Hindlimb muscle (tissue), 1 donor: ENCODE measurements around the gene PRKAA2. TPM values are rescaled to one million over a fixed set of nuclear protein-coding genes. Genes with fewer than 3 reads are reported as not detected.
"Not testable (repeated sequence)": the region's sequence is repeated elsewhere in the genome, so short reads cannot be mapped to it uniquely, and the experiment has no call there.

Source experiments
- DNase-seq: peaks from one replicate; pipeline ENCODE4 v3.0.0-alpha.2; 2013
- polyA plus RNA-seq: library from polyadenylated mRNA; unstranded; fragments of 120-200 nt; gene quantifications from one replicate; pipeline ENCODE4 v1.2.1, GENCODE V29; 2013; ENCODE audit not compliant: insufficient read length

PRKAA2 gene
- 54.4 TPM for polyA plus RNA-seq

DNA sequence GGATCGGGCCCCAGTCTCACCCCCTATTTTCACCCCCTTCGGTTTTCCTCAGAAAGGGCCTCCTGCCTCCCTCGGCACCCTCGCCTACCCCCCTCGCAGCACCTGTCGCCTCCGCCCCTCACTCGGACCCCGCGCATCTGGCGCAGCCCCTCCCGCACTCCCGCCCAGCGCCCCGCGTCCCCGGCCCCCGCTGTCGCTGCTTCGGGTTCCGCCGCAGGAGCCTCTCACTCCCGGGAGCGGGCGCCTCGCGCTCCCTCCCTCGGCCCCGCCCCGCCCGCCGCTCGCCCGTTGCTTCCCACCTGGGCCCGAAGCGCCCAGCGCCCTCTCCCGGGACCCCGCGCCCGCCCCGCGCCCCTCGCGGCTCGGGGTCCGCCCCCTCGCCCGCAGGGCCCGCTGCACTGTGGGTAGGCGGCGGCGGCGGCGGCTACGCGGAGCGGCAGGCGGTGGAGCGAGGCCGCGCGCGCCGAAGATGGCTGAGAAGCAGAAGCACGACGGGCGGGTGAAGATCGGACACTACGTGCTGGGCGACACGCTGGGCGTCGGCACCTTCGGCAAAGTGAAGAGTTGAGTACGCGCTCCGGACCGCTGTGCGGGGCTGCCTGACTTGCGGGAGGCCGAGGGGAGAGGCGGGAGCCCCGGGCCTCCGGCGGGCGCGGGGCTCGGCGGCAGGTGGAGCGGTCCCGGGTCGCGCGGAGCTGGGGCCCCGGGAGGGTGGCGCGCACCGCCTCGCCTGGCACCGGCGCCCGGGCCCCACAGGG lies at the start of gene PRKAA2:
PRKAA2 (plus strand) TSS at position 396 of the 758 bp plus-strand sequence; CDS start at position 470, 74 bp downstream.
- peak; percentile 49 for DNase-seq

DNA sequence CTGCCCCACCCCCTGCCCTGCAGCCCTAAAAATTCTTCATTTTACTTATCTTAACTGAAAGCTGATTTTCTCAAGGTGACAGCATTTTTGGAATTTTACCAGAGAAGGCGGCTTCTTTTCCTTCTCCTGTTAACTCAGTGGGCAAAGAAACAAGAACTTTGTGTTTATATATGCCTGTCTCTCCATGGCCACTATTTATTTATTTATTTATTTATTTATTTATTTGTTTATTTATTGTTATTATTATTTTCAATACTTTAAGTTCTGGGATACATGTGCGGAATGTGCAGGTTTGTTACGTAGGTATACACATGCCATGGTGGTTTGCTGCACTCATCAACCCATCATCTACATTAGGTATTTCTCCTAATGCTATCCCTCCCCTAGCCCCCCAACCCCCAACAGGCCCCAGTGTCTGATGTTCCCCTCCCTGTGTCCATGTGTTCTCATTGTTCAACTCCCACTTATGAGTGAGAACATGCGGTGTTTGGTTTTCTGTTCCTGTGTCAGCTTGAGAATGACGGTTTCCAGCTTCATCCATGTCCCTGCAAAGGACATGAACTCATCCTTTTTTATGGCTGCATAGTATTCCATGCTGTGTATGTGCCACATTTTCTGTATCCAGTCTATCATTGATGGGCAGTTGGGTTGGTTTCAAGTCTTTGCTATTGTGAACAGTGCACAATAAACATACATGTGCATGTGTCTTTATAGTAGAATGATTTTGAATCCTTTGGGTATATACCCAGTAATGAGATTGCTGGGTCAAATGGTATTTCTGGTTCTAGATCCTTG lies 49.5 kb upstream of the PRKAA2 start:
- not testable (repeated sequence) for DNase-seq

DNA sequence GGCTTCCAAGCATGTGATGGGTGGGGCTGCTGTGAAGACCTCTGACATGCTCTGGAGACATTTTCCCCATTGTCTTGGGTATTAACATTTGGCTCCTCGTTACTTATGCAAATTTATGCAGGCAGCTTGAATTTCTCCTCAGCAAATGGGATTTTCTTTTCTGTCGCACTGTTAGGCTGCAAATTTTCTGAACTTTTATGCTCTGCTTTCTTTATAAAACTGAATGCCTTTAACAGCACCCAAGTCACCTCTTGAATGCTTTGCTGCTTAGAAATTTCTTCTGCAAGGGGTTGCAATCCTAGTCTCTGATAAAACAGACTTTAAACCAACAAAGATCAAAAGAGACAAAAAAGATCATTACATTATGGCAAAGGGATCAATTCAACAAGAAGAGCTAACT lies 35.0 kb upstream of the PRKAA2 start:
- not testable (repeated sequence) for DNase-seq

DNA sequence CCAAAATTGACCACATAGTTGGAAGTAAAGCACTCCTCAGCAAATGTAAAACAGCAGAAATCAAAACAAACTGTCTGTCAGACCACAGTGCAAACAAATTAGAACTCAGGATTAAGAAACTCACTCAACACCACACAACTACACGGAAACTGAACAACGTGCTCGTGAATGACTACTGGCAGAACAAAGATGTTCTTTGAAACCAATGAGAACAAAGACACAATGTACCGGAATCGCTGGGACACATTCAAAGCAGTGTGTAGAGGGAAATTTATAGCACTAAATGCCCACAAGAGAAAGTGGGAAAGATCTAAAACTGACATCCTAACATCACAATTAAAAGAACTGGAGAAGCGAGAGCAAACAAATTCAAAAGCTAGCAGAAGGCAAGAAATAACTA lies 34.3 kb upstream of the PRKAA2 start:
- not testable (repeated sequence) for DNase-seq

DNA sequence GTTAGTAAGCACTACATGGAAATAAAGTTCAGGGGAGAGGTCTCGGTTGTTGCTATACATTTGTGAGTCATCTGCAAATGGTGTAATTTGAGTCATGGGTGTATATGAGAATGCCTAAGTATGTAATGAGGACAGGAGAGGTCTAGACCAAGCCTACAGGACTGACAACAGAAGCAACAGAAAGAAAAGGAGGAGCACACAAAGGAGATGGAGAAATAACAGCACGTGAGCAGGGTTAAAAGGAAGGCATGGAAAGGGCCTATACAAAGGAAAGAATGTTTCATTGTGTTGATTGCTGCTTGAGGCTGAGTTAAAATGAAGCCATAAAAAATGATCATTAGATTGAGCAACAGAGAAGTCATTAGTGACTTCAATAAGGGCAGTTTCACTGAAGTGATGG lies 28.0 kb upstream of the PRKAA2 start:
- DNase-seq, result no peak

DNA sequence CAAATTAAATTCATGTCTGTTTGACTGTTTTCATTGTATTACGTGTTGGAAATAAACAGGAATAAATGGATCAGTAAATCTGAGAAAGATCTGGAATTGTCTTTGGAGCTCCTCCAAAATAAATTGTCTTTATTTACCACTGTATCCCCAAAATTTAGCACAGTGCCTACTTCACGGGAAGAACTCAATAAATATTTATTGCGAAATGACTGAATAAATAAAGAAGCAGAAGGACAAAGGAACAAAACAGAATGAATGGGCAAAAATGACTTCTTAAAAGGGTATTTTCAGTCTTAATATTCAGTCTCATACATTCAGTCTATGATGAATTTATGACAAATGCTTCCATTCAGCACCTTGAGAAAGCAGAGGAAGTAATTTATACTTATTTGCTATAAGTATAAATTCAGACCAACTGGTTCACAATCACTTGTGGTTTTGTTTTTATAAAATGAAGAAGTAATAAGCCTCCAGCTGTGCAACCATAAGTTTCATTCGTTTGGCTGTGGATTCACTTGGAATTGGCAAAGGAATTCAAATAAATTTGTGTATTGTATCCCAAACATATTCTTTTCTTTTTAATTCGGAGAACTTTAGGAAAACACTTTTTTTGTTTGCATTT lies 19.2 kb upstream of the PRKAA2 start:
- DNase-seq, result no peak

DNA sequence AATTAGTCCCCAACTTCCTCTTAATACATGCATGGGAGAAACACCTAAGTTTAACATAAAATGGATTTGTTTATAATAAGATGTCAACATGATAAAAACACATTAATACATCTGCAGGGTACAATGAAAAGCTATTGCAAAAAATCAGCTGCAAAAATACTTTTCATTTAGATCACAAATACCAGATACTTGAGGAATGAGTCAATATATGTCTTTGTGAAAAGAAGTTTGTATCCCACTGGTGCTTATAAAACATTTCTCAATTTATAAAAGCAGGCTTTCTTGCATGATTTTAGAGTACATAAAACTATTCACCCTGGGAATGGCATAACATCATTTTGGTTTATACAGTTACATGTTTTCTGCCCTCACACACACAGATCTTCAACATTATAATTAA lies 18.6 kb upstream of the PRKAA2 start:
- DNase-seq, result no peak

DNA sequence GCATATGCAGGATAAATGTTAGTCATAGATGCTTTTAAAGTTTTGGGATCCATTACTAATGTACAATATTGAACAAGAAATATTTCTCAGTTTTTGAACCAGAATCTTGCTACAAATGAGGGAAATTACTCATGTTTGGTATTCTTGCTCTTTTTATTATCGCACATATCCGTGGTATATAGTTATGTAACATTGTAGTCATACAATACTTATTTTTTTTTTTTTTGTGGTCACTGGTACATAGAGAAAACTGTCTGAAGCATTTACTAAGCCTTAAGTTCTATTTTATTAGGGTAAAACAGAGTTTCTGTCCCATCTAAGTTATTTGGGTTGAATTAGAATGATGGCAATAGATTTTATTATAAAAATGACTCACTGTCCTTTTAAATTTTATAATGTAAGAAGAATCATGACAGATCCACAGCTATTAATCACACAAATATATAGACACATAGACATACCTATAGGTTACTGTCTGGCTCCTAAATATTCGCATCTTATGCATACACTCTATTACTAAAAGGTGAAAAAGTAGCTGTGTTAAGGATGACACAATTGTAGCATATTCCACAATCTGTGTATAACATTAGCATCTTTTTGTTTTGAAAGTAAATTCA lies 18.0 kb upstream of the PRKAA2 start:
- DNase-seq, result no peak

DNA sequence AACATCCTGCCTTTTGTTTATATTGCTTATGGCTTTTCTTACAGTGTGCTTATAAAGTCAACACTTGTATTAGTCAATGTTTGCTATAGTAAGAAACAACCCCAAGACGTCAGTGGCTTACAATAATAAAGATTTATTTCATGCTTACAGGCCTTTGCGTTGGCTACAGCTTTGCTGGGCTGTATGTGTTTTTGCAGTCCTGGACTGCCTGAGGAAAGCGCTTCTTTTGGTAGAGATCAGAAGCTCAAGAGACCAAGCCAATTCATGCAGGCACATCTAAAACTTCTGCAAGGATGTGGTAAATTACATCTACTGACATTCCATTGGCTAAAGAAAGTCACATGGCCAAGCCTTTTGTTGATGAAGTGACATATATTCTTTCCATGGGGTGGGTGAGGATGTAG lies 17.5 kb upstream of the PRKAA2 start:
- DNase-seq, result no peak

DNA sequence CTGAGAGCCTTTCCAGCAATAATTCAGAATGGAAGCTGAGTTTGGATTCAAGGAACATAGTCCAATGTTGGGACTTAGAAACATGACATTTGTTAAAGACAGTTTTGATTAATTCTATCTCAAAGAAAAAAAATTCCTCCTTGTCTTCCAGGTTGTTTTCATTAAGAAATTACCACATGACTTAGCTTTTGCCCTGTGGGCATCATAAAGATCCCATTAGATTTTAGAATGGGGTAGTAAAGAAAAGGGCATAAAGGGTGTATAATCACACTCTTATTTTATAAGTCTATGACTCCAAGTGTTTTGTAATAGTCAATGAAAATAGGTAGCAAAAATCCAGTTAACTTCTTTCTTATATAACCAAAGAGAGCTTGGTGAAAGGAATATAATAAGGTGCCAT lies 14.3 kb upstream of the PRKAA2 start:
- DNase-seq, result no peak

DNA sequence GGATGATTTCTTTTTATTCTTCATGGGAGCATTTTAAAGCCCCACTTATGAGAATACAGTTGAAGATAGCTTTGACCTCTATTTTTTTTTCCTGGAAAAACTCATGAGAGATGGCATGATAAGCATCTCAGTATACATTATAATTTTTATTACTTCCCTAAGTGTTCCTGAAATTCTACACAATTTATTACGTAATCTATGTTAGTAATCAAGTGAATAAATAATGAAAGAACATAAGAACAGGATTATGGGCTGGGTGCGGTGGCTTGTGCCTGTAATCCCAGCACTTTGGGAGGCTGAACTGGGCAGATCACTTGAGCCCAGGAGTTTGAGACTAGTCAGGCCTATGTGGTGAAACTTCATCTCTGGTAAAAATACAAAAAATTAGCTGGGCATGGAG lies 13.2 kb upstream of the PRKAA2 start:
- DNase-seq, result no peak

DNA sequence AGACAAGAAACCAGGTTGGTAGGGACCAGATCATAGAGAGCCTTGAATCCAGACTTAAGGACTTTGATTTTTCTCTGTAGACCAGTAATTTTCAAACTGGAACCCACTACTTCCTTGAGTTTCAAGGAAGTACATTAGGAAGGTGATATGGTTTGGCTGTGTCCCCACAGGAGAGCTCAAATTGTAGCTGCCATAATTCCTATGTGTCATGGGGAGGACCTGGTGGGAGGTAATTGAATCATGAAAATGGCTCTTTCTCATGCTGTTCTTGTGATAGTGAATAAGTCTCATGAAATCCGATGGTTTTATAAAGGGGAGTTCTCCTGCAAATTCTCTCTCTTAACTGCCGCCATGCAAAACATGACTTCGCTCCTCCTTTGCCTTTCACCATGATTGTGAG lies 10.1 kb upstream of the PRKAA2 start:
- DNase-seq, result no peak

DNA sequence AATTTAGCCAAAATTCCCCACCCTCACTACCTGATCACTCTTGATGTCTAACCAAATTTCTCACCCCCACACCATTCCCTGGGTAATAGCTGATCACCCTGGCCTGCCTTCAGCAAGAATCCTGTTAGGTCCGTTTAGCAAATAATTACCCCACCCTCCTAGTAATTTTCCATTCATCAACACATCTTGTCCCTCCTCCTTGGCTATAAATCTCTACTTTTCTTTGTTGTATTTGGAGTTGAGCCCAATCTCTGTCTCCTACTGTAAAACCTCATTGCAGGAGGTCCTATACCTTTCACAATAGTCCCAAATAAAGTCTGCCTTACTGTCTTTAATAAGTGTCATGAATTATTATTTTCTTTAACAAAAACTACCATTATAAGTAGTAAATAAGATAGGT lies 6.9 kb upstream of the PRKAA2 start:
- DNase-seq, result no peak

DNA sequence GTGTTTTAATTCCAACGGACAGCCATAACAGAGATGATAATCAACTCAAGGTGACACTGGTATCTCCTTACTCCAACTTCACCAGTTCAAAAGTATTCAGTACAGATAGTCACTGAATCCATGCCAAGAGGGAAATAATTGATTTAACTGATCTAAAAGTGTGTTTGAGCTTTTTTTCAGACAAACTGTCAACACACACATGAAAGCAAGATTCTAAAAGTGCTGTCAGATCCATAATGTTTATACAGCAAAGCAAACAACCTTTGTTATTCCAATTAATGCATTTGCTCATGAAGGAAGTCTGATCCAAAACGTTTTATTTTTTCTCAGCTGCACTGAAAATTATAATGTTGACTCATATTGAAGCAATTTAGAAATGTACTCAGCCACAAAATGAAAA lies 5.9 kb upstream of the PRKAA2 start:
- no peak for DNase-seq

DNA sequence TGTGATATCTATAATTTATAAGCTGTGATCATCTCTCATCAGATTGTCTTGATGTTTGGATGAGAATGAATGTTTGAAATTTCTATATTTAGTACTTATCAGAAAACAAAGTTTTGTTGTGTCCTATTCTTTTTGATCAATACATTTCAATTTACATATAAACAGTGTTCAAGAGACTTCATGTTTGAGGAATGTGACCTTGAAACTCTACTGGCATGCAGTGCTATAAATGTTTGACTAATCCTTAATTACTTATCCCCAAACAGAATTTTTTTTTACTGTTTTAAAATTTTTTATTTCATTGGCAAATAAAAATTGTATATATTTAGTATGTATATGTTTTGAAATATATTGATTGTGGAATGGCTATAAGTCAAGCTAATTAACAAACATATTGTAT lies 1.5 kb upstream of the PRKAA2 start:
- DNase-seq, result no peak

DNA sequence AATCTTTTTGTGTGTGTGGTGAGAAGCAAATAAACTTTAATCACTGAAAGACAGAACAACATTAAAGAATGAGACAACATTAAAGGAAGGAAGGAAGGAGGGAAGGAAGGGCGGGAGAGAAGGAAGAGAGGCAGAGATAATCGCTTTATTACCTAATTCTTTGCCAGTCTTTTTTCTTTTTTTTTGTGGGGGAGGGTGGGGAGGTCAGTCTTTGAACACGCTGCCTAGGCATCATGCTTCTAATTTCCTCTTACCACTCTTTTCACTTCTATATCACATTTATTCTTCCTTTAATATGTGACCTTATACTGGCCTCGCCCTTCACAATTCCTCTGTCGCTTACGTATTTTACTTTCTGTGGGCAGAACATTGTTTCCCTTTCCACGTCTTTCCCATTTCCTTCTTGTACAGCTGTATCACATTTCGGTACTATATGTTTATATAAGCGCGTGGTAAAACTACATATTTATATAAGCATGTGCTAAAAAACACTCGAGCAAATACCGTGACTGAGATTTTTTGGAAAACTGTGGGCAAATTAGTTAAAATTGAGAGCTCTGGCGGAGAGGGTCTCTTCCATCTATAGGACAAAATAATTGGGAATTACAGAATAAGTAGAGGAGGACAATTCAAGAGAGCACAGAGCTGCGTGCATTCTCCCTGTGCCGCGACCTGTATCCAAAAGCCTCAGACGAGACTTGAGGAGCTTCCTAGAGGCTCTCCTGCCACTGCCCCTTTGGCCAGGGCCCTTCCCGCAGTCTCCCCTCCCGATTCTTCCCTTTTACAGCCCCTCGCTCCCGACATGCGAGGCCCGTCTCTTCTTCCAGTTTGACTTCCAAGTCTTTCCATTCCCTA lies 823 bp upstream of the PRKAA2 start:
- no peak for DNase-seq

DNA sequence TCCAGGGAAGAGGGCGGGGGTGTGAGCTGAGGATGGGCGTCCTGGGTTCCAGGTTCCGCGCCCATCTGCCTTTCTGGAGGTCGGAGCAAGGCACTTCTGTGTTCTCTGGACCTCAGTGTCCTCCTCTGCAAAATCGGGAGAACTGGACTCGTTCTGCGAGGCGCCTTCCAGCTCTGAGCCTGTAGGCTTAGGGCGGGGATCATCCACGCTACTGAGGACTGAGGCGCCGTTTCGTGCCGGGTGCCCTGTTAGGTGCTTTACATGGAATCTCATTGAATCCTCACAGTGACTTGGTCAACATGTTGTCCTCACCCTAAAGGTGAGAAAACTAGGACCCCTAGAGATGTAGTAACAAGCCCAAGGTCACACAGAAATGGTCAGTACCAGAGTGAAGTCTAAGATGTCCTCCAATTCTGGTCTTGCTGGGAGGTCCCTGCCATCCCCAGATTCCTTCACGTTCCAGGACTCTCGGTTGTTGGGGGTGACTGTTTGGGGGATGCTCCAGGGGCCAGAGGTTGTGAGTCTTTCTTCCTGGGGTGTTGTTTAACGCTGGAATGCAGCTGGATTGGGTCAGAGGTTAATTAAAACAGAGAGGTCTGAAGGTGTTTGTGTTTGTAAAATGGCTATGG lies 677 bp downstream of the PRKAA2 start:
- DNase-seq, result no peak

DNA sequence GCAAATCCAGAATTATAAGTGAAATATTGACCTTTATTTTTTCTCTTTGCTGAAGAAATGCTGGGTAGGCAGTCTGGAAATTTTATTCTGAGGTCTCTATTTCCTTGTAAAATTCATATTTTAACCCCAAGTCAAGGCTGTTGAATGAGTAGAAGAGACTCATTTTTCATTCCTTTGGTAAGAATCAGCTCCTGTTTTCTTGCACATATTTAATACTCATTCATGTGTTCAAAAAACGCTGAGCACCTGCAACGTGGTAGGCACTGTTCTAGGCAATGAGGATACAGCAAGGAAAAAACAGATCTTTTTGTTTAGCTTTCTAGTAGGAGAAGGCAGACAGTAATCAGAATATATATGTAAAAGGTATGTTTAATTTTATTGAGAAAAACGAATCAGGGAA lies 1.5 kb downstream of the PRKAA2 start:
- DNase-seq, result no peak

DNA sequence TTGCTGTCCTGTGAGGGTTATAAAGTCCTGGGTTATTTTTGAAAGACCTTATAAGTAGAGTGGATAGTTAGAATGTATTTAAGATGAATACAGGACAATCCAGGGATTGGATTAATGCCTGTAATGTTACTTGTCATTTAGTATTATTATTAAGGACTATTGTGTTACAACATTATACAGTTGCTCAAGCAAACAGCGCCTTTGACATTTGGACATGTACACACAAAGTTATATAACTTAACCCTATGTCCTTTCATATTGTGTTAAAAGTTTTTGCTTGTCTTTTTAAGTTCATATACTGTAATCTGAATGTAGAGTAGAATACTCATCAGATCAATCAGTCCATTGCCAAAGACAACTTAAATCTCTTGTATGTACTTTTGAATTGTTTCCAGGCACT lies 2.0 kb downstream of the PRKAA2 start:
- DNase-seq, result no peak

DNA sequence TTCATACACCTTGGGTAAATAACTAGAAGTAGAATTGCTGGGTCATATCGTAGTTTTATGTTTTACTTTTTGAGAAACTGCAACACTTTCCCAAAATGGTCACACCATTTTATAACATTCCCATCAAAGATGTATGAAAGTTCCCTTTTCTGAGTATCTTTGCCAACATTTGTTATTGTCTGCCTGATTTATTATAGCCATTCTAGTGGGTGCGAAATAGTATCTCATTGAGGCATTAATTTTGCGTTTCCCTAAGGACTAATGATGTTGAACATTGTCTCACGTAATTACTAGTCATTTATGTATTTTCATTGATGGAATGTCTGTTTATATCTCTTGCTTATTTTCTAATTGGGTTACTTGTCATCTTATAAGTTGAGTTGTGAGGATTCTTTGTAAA lies 3.4 kb downstream of the PRKAA2 start:
- DNase-seq, result no peak

DNA sequence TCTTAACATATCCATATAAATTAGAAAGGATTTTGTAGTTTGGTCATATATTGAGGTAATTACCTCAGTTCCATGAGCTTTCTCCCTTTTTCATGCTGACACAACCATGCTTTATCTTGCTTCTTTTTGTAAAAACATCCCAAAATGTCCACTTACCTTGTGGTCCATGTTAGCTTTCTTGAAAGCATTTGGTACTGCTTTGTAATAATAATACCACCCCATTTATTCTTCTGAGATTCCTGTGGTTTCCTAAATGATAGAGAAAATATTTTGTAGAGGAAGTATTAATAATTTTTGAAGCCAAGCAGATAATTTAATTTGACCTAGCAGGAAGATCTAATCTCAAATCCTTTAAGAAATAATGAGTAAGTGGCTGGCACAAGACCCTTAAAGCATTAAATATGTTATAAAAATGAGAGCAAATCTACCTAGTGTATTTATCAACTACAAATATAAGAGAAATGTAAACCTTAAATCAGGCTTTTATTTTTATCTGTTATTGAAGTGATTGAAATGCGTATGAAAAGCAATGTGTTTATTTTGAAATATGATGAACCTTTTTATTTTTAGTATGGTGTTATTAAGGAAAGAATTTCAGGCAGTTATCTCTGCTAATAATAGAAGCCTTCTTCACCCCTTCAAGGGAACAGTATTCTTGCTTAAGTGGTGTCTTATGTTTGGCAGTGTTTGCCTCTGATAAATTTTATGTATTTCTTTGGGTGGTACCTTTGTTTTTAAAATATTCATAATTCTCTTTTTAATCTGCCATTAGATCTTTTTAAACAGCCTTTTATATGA lies 9.2 kb downstream of the PRKAA2 start:
- DNase-seq, result no peak
